ENCODE data around the gene ZNF660. TPM values are rescaled to one million over a fixed set of nuclear protein-coding genes. Genes with fewer than 3 reads are reported as not detected.
A peak's percentile ranks its signal among the peaks of the same experiment; 100 is the strongest.

Gene ZNF660
- total and polyA plus RNA-seq, 9 of the 15 experiments (the other 6 are each of a cell fraction or from before 2014, with no cell fraction given), result 0.06 to 0.65 (median 0.17) TPM

- no peak within 1 kb of the TSS for H3K4me2 ChIP-seq (ENCODE audit: insufficient read depth, low read length)
- ChIA-PET CTCF (ENCODE audit: low intra/inter-chr PET ratio) (no interaction called here), POLR2A (no interaction called here)
Observed at GRCh38 chr3:44554626-44555592, 29.9 kb upstream of the ZNF660 start, which contains the start of gene ZKSCAN7. Gene ZKSCAN7 (plus strand): TSS chr3:44555193. CDS start chr3:44557048, 1,855 bp downstream.

More at GRCh38 chr3:44554626-44555592, 29.9 kb upstream of the ZNF660 start, which contains the start of gene ZKSCAN7:
- no peak for TF ChIP-seq MGA (IDR thresholded peaks at IDR 0.05)
- TF ChIP-seq MBD1 (CRISPR knock-in tag; IDR thresholded peaks at IDR 0.05), result 0 out of 2 replicates have a peak, but pooled peaks have one; percentile 40
- no peak for TF ChIP-seq STAT5A (IDR thresholded peaks at IDR 0.05; ENCODE audit: borderline replicate concordance, low read length)
- Histone ChIP-seq H3K36me3 (ENCODE audit: control insufficient read depth, insufficient read depth, low read length) (no peaks in the 10 kb centered on the region), H3K4me3 (no peak within 1 kb of the TSS), H3K9me1 (ENCODE audit: control insufficient read depth, insufficient read depth, low read length) (no peaks in the 10 kb centered on the region), H3K9ac (ENCODE audit: insufficient read depth in 1 of 2, low read depth in 2 of 2, low read length in 2 of 2) (no peak within 1 kb of the TSS), H3K4me1 (replicated peaks in 1 of 2; ENCODE audit: control insufficient read depth in 2 of 2, insufficient read depth in 2 of 2, low read length in 2 of 2) (peaks cover 0 to 6% of the 10 kb centered on the region in 2 experiments; a peak in 2 of 5 replicates), H4K20me1 (replicated peaks; ENCODE audit: control insufficient read depth, insufficient read depth, low read length) (no peaks in the 10 kb centered on the region), H2AFZ (ENCODE audit: low read depth, low read length) (peak within 1 kb of the TSS; percentile 43; the same call in 1 of the 2 replicates), H3K27me3 (ENCODE audit: control insufficient read depth in 2 of 2, insufficient read depth in 2 of 2, low read length in 2 of 2) (peaks cover 11 to 19% of the 10 kb centered on the region in 2 experiments; a peak in 4 of 5 replicates), H3K9me3 (replicated peaks; ENCODE audit: control insufficient read depth, insufficient read depth, low read depth, low read length) (no peaks in the 10 kb centered on the region), H3K79me2 (ENCODE audit: control insufficient read depth, insufficient read depth, low read length) (no peaks in the 10 kb centered on the region), H3K27ac (ENCODE audit: extremely low read depth, low read depth, low read length) (no peak within 1 kb of the TSS)
- intact Hi-C loops (cut with micrococcal nuclease), result no loop called here
- BruUV-seq (replicated peaks), result no TSS peak
- FAIRE-seq (no peak), ATAC-seq (no peak), DNase-seq (ENCODE audit: extremely low read depth in 1 of 4, low spot score in 3 of 4) (no peak)
- in situ Hi-C loops (cut with MboI), result no loop called here
- WGBS (ENCODE audit: insufficient coverage, low coverage, missing lambda C conversion rate), result 33% methylated on average over 59 of the region's 68 CpGs
